NT2/D1 (cell line): ENCODE data around the gene ANGPTL2.
"Not testable (repeated sequence)": the region's sequence is repeated elsewhere in the genome, so short reads cannot be mapped to it uniquely, and the experiment has no call there.

Experiments
- SUZ12 ChIP-seq: IDR thresholded peaks from 2 replicates; pipeline ENCODE4 v1.6.1; 2011; ENCODE audit not compliant: insufficient read length, insufficient read depth; ENCODE audit errors: extremely low read depth
- YY1 ChIP-seq: IDR thresholded peaks from 2 replicates; pipeline ENCODE4 v1.6.1; 2011; ENCODE audit not compliant: insufficient read length, insufficient read depth
- ZNF274 ChIP-seq: IDR thresholded peaks from 2 replicates; pipeline ENCODE4 v1.6.1; 2011; ENCODE audit warnings: mild to moderate bottlenecking, low read depth, low read length

GRCh38 chr9:127171348-127171747, 48.9 kb upstream of the ANGPTL2 start:
- TF ChIP-seq YY1, ZNF274, SUZ12: not testable (repeated sequence)
